Measurements from ENCODE around the gene CKAP5.

The CKAP5 gene

GRCh38 chr11:46761807-46762206 is 84.3 kb downstream of the CKAP5 start:
- no peak for DNase-seq

GRCh38 chr11:46760429-46761128 is 85.5 kb downstream of the CKAP5 start:
- DNase-seq = no peak

GRCh38 chr11:46759196-46759595 is 86.9 kb downstream of the CKAP5 start:
- DNase-seq = no peak

- DNase-seq = no peak
Measured at GRCh38 chr11:46755962-46756361, 90.1 kb downstream of the CKAP5 start.

GRCh38 chr11:46747150-46747549 is 98.9 kb downstream of the CKAP5 start:
- DNase-seq = no peak

GRCh38 chr11:46745995-46746394 is 100.1 kb downstream of the CKAP5 start:
- DNase-seq = no peak

GRCh38 chr11:46745328-46745727 is 100.8 kb downstream of the CKAP5 start:
- no peak for DNase-seq

GRCh38 chr11:46743693-46744339 is 102.3 kb downstream of the CKAP5 start:
- no peak for DNase-seq

- DNase-seq = no peak
Measured at GRCh38 chr11:46743043-46743442, 103.0 kb downstream of the CKAP5 start.

- DNase-seq = no peak
Measured at GRCh38 chr11:46741600-46742484, 104.2 kb downstream of the CKAP5 start.

GRCh38 chr11:46738887-46739286 is 107.2 kb downstream of the CKAP5 start:
- DNase-seq = no peak

GRCh38 chr11:46737699-46738098 is 108.4 kb downstream of the CKAP5 start:
- no peak for DNase-seq

- no peak for DNase-seq
Measured at GRCh38 chr11:46736615-46737014, 109.5 kb downstream of the CKAP5 start.

- DNase-seq = no peak
Measured at GRCh38 chr11:46736146-46736545, 109.9 kb downstream of the CKAP5 start.

GRCh38 chr11:46733234-46733633 is 112.8 kb downstream of the CKAP5 start:
- no peak for DNase-seq

- no peak for DNase-seq
Measured at GRCh38 chr11:46731545-46731944, 114.5 kb downstream of the CKAP5 start.

- no peak for DNase-seq
Measured at GRCh38 chr11:46729110-46730027, 116.7 kb downstream of the CKAP5 start.

- no peak for DNase-seq
Measured at GRCh38 chr11:46728659-46729040, 117.4 kb downstream of the CKAP5 start.

- no peak for DNase-seq
Measured at GRCh38 chr11:46727952-46728658, 118.0 kb downstream of the CKAP5 start.

GRCh38 chr11:46726206-46726862 is 119.7 kb downstream of the CKAP5 start:
- no peak for DNase-seq
